HG03521 (cell line): Measurements from ENCODE around the gene SELENOH.
"Not testable (repeated sequence)": the region's sequence is repeated elsewhere in the genome, so short reads cannot be mapped to it uniquely, and the experiment has no call there.

Experiments used
- ATAC-seq: cut with Tn5 transposase; IDR thresholded peaks from one replicate; pipeline ENCODE4 v1.9.1; 2021; ENCODE audit warnings: mild to moderate bottlenecking, moderate library complexity; ENCODE audit not compliant: unreplicated experiment

The SELENOH gene, protein sequence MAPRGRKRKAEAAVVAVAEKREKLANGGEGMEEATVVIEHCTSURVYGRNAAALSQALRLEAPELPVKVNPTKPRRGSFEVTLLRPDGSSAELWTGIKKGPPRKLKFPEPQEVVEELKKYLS

DNA sequence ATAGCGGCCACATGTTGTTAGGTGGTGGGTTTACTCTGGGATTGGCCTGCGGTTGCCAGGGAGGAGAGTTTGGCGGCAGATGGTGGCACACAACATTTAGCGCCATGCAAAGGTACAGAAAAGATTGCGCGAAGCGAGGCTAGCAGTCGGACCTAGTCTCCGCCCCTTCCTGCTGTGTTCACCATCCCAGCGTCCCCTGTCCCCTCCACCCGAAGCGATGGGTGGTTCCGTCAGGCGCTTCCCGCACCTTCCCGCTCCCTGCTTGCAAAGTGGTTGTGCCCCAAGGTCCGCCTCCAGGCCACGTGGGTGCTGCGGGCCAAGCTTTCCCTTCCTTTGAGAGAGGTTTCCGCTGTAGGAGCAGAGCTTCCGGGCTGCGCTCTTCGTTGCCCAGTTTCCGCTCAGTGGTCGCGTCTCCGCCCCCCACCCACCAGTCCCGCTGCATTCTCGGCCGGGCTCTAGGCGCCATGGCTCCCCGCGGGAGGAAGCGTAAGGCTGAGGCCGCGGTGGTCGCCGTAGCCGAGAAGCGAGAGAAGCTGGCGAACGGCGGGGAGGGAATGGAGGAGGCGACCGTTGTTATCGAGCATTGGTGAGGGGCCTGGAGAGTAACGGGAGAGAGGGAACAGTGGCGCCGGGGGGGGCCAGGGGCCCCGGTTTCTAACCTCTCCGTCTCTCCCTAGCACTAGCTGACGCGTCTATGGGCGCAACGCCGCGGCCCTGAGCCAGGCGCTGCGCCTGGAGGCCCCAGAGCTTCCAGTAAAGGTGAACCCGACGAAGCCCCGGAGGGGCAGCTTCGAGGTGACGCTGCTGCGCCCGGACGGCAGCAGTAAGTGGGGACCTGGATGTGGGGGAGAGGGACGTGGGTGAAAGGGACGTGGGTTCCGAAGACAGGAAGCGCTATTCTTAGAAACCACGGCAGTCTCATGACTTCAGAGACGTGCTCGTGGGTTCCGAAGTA, at the start of gene SELENOH:
Gene SELENOH, plus strand, starts transcription at position 360 of the 955 bp plus-strand sequence. Its CDS starts 105 bp downstream, at position 465.
- peak; percentile 81 for ATAC-seq

DNA sequence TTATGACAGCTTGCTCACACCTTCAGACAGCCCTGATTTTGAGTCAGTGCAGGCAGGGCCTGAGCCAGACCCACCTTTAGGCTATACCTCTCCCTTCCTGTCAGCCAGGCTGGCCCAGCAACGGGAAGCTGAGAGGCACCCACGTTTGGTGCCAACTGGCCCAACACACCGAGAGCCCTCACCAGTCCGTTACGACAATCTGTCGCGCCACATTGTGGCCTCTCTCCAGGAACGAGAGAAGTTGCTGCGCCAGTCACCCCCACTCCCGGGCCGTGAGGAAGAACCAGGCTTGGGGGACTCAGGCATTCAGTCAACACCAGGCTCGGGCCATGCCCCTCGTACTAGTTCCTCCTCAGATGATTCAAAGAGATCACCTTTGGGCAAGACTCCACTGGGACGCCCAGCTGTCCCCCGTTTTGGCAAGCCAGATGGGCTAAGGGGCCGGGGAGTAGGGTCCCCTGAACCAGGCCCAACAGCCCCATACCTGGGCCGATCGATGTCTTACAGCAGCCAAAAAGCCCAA, 42.4 kb upstream of the SELENOH start:
- no peak for ATAC-seq

DNA sequence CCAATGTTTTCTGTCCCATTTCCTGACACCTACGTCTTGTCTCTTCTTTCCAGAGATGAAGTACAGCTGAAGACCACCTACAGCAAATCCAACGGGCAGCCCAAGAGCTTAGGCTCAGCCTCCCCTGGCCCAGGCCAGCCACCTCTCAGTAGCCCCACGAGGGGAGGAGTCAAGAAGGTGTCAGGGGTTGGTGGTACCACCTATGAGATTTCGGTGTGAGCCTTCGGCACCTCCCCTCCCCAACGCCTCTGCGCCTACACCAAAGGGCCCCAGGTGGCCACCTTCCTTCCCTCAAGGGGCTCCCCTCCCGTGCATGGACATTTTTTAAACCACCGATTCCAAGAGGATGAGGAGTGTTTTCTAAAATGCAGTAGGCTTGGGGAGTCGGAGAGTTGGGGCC, 41.5 kb upstream of the SELENOH start:
- no peak for ATAC-seq

DNA sequence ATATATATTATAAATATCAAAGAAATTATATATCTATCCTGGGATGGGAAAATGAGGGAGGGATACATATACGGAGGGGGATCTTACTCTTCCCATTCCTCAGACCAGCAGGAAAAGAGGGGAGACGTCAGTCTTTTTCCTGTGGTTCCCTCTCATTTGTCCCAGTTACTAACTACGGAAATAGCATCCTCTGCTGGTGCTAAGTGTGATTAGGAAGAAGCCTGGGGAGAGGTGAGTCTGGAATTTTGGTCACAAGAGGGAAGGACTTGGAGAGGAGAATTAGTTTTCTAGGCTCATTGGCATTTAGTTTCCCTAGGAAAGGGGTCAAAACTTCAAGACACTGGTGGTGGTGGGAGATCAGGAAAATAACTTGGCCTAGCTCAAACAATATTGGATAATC, 40.9 kb upstream of the SELENOH start:
- ATAC-seq, result no peak

DNA sequence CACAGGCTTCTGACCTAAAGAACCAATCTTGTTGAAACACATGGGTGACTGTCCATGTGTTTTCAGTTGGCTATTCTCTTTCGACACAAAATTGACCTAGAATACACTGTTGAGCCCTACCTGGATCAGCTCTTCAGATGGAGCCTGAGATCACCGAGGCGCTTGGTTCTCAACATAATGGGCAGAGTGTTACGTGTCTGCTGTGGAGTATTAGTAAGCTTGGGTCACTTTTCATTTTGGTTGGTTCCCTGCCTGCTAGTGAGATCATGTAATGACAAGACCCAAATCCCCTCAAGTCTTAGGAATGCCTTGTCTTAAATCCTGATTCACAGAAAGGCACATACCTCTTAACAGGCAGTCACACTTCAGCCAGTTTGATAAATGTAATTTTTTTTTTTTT, 38.0 kb upstream of the SELENOH start:
- no peak for ATAC-seq

DNA sequence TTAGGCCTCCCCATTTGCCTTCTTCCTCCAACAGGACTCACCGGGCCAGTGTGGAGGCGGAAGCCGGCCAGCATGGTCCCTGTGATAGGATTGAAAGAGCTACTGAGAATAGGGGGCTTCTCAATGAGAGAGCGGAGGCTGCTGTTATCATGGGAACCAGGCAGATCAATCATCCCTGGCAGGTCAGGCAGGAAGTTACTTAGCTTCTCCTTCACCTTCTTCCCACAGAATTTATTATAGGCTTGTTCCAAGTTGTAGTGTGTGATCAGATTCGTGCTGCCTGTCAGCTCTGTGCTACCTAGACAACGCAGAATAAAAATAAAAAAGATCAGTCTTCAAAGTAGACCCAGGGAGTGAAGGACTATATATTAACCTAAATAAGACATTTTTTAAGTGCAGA, 36.4 kb upstream of the SELENOH start:
- no peak for ATAC-seq

DNA sequence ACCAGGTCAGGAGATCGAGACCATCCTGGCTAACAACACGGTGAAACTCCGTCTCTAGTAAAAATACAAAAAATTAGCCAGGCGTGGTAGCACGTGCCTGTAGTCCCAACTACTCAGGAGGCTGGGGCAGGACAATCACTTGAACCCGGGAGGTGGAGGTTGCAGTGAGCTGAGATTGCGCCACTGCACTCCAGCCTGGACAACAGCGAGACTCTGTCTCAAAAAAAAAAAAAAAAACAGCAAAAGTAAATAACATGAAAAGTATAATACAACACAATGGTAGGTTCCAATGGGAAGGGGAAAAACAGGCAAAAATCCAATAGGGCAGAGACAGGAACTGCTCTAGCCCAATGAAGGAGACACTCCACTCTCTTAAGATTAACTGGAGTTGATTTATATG, 35.9 kb upstream of the SELENOH start:
- ATAC-seq, result not testable (repeated sequence)

DNA sequence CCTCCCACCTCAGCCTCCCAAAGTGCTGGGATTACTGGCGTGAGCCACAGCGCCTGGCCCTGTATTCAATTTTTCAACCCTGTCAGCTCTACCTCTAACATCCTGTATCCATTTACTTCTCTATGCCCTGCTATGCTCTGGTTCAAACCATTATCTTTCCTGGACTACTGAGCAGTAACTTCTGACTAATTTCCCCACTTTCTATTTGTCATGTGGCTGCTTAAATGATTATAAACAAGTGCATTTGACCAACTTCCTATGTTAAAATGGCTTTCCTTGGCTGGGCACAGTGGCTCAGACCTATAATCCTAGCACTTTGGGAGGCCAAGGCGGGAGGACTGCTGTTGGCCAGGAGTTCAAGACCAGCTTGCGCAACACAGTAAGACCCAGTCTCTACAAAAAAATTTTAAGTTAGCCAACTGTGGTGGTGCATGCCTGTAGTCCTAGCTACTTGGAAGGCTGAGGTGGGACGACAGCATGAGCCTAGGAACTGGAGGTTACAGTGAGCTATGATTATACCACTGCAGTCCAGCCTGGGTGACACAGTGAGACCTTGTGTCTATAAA, 31.4 kb upstream of the SELENOH start:
- no peak for ATAC-seq

DNA sequence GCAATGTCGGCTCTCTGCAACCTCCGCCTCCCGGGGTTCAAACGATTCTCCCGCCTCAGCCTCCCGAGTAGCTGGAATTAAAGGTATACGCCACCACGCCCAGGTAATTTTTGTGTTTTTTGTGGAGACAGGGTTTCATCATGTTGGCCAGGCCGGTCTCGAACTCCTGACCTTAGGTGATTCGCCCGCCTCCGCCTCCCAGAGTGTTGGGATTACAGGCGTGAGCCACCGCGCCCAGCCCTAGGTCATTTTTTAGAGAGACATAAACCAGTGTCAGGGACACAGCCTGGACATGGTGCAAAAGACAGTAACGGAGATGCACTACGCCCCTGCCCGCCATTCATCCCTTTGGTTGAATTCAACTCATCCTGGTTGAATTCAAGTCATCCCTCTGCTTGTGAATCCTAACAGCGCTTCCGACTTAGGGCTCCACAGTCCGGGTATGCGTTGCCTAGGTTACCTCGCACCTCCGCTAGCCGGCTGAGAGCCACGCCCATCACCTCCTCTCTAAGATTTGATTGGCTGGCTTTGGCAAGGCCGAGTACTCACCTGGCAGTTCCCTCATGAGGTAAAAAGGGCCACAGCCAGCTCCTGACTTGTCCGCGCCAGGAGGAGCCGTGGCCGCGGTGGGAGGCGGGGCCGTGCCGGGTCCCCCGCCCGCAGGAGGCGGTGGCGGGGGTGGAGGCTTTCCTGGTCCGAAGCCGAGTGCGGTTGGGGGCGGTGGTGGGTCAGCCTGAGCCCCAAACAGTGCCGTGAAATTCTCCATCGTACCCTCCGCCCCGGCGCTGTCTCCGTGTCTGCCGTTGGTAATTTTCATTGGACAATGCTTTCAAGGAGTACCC, 29.7 kb upstream of the SELENOH start, which contains the start of gene MED19:
Gene MED19, minus strand, starts transcription at position 802 of the 842 bp plus-strand sequence. Its CDS starts 36 bp downstream, at position 766.
- ATAC-seq, result peak; percentile 41

DNA sequence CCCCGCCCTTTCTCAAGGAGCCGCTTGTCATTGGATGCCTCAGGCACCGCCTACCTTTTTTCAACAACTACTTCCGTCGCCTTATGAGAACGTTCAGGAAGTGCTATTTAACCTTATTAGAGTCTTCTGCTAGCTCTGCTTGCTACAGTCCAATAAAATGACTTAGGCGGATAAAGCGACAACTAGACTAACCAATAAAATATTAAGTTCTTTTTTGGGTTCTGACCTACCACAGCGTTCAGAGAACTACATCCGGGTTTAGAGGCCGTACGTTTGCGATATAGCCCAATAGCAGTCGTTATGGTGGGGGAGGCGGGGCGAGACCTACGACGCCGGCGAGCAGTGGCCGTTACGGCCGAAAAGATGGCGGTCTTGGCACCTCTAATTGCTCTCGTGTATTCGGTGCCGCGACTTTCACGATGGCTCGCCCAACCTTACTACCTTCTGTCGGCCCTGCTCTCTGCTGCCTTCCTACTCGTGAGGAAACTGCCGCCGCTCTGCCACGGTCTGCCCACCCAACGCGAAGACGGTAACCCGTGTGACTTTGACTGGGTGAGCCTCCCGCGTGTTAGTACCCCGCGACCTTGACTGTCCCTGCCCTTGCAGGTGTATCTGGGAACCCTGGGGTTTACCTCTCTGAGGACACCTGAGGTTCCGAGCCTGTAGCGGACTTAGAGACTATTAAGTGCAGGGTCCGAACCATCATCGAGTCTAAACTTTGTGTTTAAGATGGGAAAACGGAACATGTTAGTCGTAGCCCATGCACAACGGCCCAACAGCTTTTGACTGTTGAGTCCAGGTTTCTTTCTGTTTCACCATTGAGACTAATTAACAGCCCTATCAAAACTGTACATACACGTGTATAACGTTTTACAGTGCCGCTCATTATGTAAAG, 28.8 kb upstream of the SELENOH start, which contains the start of gene TMX2:
Gene TMX2, plus strand, starts transcription at position 338 of the 895 bp plus-strand sequence. Its CDS starts 26 bp downstream, at position 364.
- ATAC-seq, result peak; percentile 93

DNA sequence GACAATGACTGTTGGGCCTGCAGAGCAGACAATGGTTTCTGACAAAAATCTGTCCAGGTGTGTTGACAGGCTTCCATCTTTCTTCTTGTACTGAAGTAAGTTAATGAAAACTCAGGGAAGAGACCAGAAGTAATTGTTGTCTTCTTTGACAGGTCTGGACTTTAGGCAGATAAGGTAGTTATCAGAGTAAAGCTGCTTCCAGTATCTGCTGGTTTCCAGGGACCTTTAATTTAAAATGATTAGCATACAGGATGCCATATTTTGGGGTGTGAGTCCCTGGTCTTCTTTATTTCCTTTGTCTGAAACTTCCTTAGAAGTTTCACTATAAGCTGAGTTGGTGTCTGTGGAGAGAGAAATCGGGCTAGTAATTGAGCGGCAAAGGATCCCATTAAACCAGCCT, 27.5 kb upstream of the SELENOH start:
- no peak for ATAC-seq

DNA sequence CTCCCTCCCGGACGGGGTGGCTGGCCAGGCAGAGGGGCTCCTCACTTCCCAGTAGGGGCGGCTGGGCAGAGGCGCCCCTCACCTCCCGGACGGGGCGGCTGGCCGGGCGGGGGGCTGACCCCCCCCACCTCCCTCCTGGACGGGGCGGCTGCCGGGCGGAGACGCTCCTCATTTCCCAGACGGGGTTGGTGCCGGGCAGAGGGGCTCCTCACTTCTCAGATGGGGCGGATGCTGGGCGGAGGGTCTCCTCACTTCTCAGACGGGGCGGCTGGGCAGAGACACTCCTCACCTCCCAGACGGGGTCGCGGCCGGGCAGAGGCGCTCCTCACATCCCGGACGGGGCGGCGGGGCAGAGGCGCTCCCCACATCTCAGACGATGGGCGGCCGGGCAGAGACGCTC, 24.6 kb upstream of the SELENOH start:
- ATAC-seq, result not testable (repeated sequence)

DNA sequence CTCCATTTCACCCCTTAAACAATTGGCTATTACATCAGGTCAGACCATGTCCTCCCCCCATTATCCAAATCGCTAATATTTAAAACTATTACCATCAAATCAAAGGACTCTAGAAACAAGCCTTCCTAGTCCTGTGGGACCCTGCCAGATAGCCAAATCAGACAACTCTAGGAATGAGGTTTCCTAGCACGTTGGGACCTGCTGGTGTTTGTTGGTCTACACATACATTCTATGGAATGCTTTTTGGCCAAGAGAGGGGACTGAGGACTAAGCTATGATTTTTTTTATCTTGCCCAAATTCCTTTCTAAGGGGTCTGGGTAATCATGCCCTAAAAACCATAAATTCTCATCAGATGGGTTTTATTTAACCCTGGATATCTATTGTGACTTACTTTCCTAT, 14.1 kb upstream of the SELENOH start:
- ATAC-seq, result no peak

DNA sequence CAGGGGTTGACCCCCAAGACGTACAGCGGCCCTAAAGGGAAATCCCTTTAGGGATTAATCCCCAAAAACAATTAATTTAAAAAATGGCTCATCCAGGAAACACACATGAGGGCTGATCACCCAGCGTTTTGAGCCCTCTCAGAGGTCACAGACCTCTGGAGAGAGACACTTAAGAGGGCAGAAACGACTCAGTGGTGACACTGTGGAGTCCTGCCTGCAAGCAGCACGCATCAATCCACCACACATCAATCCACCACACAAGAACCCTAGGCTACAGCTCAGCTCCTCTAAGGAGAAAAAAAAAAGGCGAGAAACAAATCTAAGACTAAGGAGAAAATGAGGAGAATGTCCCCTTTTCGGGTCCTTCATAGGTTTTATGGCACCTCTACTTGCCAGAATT, 12.5 kb upstream of the SELENOH start:
- ATAC-seq, result no peak

DNA sequence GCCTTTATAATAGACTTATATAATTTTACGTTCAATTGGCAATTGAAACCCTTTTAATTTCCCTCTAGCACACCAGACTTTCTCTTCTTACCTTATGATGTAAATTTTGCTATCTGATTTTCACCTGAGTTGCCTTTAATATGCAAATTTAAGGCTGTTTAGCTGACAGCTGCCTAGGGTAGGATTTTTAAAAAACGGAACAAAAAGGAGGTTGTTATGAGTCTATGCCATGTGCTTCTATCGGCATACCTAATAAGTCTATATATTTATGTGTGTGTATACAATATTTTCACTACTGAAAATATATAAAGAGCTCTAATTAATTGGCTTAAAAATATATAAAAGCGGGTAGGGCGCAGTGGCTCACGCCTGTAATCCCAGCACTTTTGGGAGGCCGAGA, 11.8 kb upstream of the SELENOH start:
- ATAC-seq, result no peak

DNA sequence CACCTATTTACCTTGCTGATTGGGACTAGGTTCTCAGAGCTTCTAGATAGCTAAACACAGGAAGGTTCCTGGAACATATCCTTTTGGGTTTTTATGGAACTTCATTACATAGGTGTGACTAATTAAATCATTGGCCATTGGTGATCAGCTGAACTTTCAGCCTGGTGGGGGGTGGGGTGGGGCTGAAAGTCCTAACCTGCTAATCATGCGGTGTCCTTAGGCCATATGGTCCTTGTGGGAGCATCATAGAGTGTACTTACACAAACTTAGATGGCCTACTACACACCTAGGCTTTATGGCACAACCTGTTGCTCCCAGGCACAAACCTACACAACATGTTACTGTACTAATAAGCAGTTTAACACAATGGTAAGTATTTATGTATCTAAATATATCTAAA, 8.6 kb upstream of the SELENOH start:
- ATAC-seq, result no peak

DNA sequence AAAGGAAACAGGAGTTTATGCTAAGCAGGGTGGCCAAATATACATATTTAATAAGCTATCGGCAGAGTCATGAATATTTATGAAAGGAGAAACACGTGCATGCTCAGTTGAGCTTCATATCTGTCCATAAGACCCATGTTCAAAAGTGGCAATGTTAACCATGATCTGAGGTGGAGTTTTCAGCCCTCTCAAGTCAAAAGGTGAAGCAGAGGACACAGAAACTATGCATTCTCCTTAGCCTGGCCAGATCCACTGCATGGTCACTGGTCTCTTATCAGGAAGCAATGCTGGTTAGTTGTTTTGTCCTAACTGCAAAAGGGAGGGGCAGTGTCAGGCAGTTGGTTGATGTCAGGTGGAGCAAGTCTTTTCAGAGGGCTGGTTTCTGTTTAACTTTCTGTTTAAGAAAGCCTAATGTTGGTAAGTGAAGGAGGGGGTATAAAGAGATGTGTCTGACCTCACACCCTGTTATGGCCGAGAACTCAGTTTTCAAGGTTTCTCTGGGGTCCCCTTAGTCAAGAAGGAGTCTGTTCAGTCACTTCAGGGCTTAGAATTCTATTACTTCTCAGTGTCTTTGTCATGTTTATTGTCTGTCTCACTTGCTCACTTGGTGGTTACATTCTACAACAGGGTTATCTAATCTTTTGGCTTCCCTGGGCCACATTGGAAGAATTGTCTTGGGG, 5.5 kb upstream of the SELENOH start:
- ATAC-seq, result no peak

DNA sequence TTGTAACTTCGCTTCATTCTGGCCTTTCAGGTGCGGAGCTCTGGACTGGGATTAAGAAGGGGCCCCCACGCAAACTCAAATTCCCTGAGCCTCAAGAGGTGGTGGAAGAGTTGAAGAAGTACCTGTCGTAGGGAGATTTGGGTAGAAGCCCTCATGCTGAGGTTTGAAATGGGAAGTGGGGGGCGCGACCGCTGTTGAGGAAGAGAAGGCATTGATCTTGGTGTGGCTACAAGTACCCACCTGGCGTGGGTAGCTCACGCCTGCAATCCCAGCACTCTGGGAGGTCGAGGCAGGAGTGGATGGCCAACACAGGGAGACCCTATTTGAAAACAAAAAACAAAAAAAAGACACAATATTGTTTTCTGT, 779 bp downstream of the SELENOH start:
- ATAC-seq, result no peak

DNA sequence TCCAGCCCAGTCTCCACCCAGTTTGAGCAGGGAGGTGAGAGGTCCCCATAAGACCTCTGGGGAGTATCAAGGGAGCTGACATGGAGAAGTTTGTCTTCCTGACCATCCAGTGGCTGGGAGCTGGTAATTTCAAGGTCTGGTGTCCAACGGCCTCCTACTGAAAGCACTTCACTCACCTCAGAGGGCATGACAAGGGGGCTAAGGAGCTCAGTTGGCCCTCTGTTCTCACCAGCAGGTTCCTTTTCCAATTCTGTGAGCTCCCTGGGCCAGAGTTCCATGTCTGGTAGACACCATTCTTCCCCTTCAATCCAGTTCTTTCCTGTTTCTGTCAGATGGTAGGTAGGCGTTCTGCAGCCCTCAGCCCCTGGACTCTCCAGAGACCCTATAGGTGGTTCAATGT, 3.1 kb downstream of the SELENOH start:
- ATAC-seq, result no peak
